NB4 (cell line): ENCODE data around the gene LRP1B.
"Not testable (repeated sequence)": the region's sequence is repeated elsewhere in the genome, so short reads cannot be mapped to it uniquely, and the experiment has no call there.

ENCODE experiments used
- DNase-seq: peaks from one replicate; pipeline ENCODE4 v3.0.0; 2010; ENCODE audit warnings: low read depth
- H3K4me3 ChIP-seq: one replicate; pipeline ENCODE4 v1.5.1; 2011; ENCODE audit warnings: mild to moderate bottlenecking, low read depth, low read length, moderate library complexity
- CTCF ChIP-seq: IDR thresholded peaks from one replicate; pipeline ENCODE4 v1.5.1; 2012; ENCODE audit warnings: low read depth, low read length
- MYC ChIP-seq: IDR thresholded peaks from 2 replicates; pipeline ENCODE4 v1.6.1; 2011; ENCODE audit warnings: low read depth, low read length
- POLR2A ChIP-seq: IDR thresholded peaks from 2 replicates; pipeline ENCODE4 v1.6.1; 2011; ENCODE audit warnings: mild to moderate bottlenecking; ENCODE audit not compliant: insufficient read length; ENCODE audit errors: extremely low read depth
- TF ChIP-seq, protein P1 (sequence below): IDR thresholded peaks from 2 replicates; pipeline ENCODE4 v1.6.1; 2011; ENCODE audit warnings: low read depth, low read length

LRP1B gene

GRCh38 chr2:141824790-141825189 lies 306.0 kb downstream of the LRP1B start:
- TF ChIP-seq MYC (no peak), CTCF (no peak), POLR2A (no peak)
- TF ChIP-seq, protein P1, sequence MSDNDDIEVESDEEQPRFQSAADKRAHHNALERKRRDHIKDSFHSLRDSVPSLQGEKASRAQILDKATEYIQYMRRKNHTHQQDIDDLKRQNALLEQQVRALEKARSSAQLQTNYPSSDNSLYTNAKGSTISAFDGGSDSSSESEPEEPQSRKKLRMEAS: no peak
- H3K4me3 ChIP-seq: no peak overlapping the region
- DNase-seq: no peak

DNA sequence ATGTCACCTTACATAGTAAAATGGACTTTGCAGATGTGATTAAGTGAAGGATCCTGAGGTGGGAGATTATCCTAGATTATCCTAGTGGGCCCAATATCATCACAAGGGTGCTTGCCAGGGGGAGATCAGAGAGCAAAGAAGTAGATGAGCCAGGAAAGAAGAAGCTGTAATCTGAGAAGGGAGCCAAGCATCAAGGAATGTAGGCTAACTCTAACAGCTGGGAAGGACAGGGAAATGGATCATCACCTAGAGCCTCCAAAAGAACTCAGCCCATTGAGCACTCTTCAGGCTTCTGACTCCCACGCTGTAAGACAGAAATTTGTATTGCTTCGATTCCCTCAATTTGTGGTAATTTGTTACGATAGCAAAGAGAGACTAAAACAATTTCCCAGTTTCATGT lies 309.9 kb downstream of the LRP1B start:
- TF ChIP-seq CTCF (no peak), POLR2A (no peak), MYC (no peak)
- TF ChIP-seq, protein P1: no peak
- H3K4me3 ChIP-seq: no peak overlapping the region
- no peak for DNase-seq

- H3K4me3 ChIP-seq, DNase-seq: not testable (repeated sequence)
These were observed 315.5 kb downstream of the LRP1B start for GRCh38 chr2:141815320-141815719.

GRCh38 chr2:141814150-141814549 lies 316.7 kb downstream of the LRP1B start:
- DNase-seq: no peak
- H3K4me3 ChIP-seq: no peak overlapping the region
- no peak for TF ChIP-seq CTCF
- TF ChIP-seq, protein P1: no peak
- TF ChIP-seq POLR2A: no peak
- no peak for TF ChIP-seq MYC

GRCh38 chr2:141810148-141810547 lies 320.7 kb downstream of the LRP1B start:
- no peak for DNase-seq
- H3K4me3 ChIP-seq: no peak overlapping the region
- TF ChIP-seq, protein P1: no peak
- TF ChIP-seq CTCF (no peak), MYC (no peak), POLR2A (no peak)

GRCh38 chr2:141806090-141806489 lies 324.7 kb downstream of the LRP1B start:
- TF ChIP-seq, protein P1: no peak
- no peak for TF ChIP-seq MYC
- TF ChIP-seq POLR2A: no peak
- TF ChIP-seq CTCF: no peak
- no peak for DNase-seq
- H3K4me3 ChIP-seq: no peak overlapping the region
